PC-3 (cell line): ENCODE data around the gene ZNF277. TPM values are rescaled to one million over a fixed set of nuclear protein-coding genes. Genes with fewer than 3 reads are reported as not detected.

Source experiments
- ATAC-seq: fragments of 200-7000 bp; cut with Tn5 transposase; 2 replicates; pipeline ENCODE4 v1.9.1; 2020; ENCODE audit warnings: mild to moderate bottlenecking, moderate library complexity
- BruUV-seq: library from RNA; stranded (reverse); fragments of 400-500 nt; replicated peaks from 2 replicates; lab custom pipeline; 2021; lab: Mats Ljungman, UMichigan
- CTCF ChIA-PET: fragments of 300-600 bp; sonication (Branson Sonifier 250); formaldehyde crosslinking; loops from one replicate; lab custom pipeline; 2022; ENCODE audit warnings: antibody characterized with exemption; lab: Charles Lee
- POLR2A ChIA-PET: fragments of 300-600 bp; sonication (Branson Sonifier 250); formaldehyde crosslinking; loops from one replicate; lab custom pipeline; 2022; ENCODE audit warnings: antibody characterized with exemption; ENCODE audit not compliant: unreplicated experiment; lab: Charles Lee
- DNase-seq: peaks from one replicate; pipeline ENCODE4 v3.0.0-alpha.2; 2015
- H2AFZ ChIP-seq: fragments of 300-600 bp; sonication (generic); 2 replicates; pipeline ENCODE4 v1.6.0; 2016; ENCODE audit warnings: antibody characterized with exemption, low read length
- H3F3A ChIP-seq: fragments of 300-600 bp; sonication (generic); one replicate; pipeline ENCODE4 v1.6.0; 2017; ENCODE audit warnings: antibody characterized with exemption, low read length, control low read depth, mild to moderate bottlenecking; ENCODE audit not compliant: unreplicated experiment
- H3K27ac ChIP-seq: fragments of 300-600 bp; sonication (generic); 2 replicates; pipeline ENCODE4 v1.5.1; 2016; ENCODE audit warnings: mild to moderate bottlenecking, low read length
- H3K27me3 ChIP-seq: fragments of 300-600 bp; sonication (generic); 2 replicates; pipeline ENCODE4 v1.6.1; 2016; ENCODE audit warnings: low read length, mixed read lengths
- H3K36me3 ChIP-seq: fragments of 300-600 bp; sonication (generic); 2 replicates; pipeline ENCODE4 v1.6.1; 2016; ENCODE audit warnings: low read depth, mixed run types, low read length, mixed read lengths
- H3K4me1 ChIP-seq: fragments of 300-600 bp; sonication (generic); 2 replicates; pipeline ENCODE4 v1.5.1; 2016; ENCODE audit warnings: low read length; ENCODE audit not compliant: insufficient read depth
- H3K4me2 ChIP-seq: fragments of 300-600 bp; sonication (generic); 2 replicates; pipeline ENCODE4 v1.6.0; 2016; ENCODE audit warnings: low read length
- H3K4me3 ChIP-seq: fragments of 300-600 bp; sonication (generic); 2 replicates; pipeline ENCODE4 v1.5.1; 2016; ENCODE audit warnings: mild to moderate bottlenecking, low read length, mixed read lengths
- H3K79me2 ChIP-seq: fragments of 300-600 bp; sonication (generic); 2 replicates; pipeline ENCODE4 v1.6.1; 2017; ENCODE audit warnings: low read length, mixed read lengths
- H3K9ac ChIP-seq: fragments of 300-600 bp; sonication (generic); 2 replicates; pipeline ENCODE4 v1.6.0; 2016; ENCODE audit warnings: mild to moderate bottlenecking, low read length
- H3K9me2 ChIP-seq: fragments of 300-600 bp; sonication (generic); replicated peaks from 2 replicates; pipeline ENCODE4 v1.6.1; 2016; ENCODE audit warnings: mixed run types, low read length, mixed read lengths
- H3K9me3 ChIP-seq: fragments of 300-600 bp; sonication (generic); 2 replicates; pipeline ENCODE4 v1.6.1; 2016; ENCODE audit warnings: low read length, mixed read lengths
- H4K20me1 ChIP-seq: fragments of 300-600 bp; sonication (generic); 2 replicates; pipeline ENCODE4 v1.6.1; 2016; ENCODE audit warnings: low read length, mixed read lengths
- CTCF ChIP-seq: fragments of 300-600 bp; sonication (generic); conservative IDR thresholded peaks from 2 replicates; pipeline ENCODE4 v1.5.1; 2017; ENCODE audit warnings: antibody characterized with exemption, low read depth, mild to moderate bottlenecking, low read length
- EZH2 ChIP-seq: fragments of 300-600 bp; sonication (generic); IDR thresholded peaks from one replicate; pipeline ENCODE4 v1.6.1; 2017; ENCODE audit warnings: antibody characterized with exemption, mild to moderate bottlenecking, low read length; ENCODE audit not compliant: unreplicated experiment
- EZH2phosphoT487 ChIP-seq: fragments of 300-600 bp; sonication (generic); IDR thresholded peaks from 2 replicates; pipeline ENCODE4 v1.6.1; 2018; ENCODE audit warnings: mild to moderate bottlenecking, antibody characterized with exemption, low read length, borderline replicate concordance
- intact Hi-C: fragments of 100-400 bp; cut with micrococcal nuclease; formaldehyde crosslinking; loops from 2 replicates; pipeline ENCODE4 v1.9.0; 2023
- total RNA-seq: library from RNA; depleted of rRNA; stranded (reverse); fragments of >200 nt; gene quantifications from 2 replicates; pipeline ENCODE4 v1.2.3, GENCODE V29; 2014

The ZNF277 gene
- total RNA-seq, 1 experiment from 2014 or later = 14.0 TPM

- no peaks in the 10 kb centered on the region for H3K36me3 ChIP-seq
- no peak overlapping the region for H3K4me3 ChIP-seq
- CTCF ChIA-PET = no interaction called here
- no peak overlapping the region for H3K9ac ChIP-seq
- no peaks in the 10 kb centered on the region for H3K9me2 ChIP-seq
- TF ChIP-seq EZH2 (no peak), CTCF (no peak), EZH2phosphoT487 (no peak)
- no peaks in the 10 kb centered on the region for H3K9me3 ChIP-seq
- H4K20me1 ChIP-seq = no peaks in the 10 kb centered on the region
- POLR2A ChIA-PET = no interaction called here
- H3K4me1 ChIP-seq = peaks cover 29% of the 10 kb centered on the region
- ATAC-seq (no peak), DNase-seq (peak; percentile 15)
- H2AFZ ChIP-seq = no peak overlapping the region
- H3K79me2 ChIP-seq = peaks cover 33% of the 10 kb centered on the region
- H3F3A ChIP-seq = no peaks in the 10 kb centered on the region
- no peak overlapping the region for H3K4me2 ChIP-seq
- no peaks in the 10 kb centered on the region for H3K27me3 ChIP-seq
- BruUV-seq = no TSS peak
- intact Hi-C loops = no loop called here
- H3K27ac ChIP-seq = no peak overlapping the region
These were observed 26.7 kb downstream of the ZNF277 start for GRCh38 chr7:112233048-112233697.

- CTCF ChIA-PET = no interaction called here
- no peak for ATAC-seq
These were observed 27.7 kb downstream of the ZNF277 start for GRCh38 chr7:112234147-112234546.

More at GRCh38 chr7:112234147-112234546, 27.7 kb downstream of the ZNF277 start:
- Histone ChIP-seq H3K4me2 (no peak overlapping the region), H4K20me1 (no peaks in the 10 kb centered on the region), H3K27me3 (no peaks in the 10 kb centered on the region), H3K9me3 (no peaks in the 10 kb centered on the region), H3K9ac (no peak overlapping the region), H3K79me2 (peaks cover 33% of the 10 kb centered on the region), H3K4me1 (peaks cover 39% of the 10 kb centered on the region), H3K27ac (no peak overlapping the region), H3F3A (no peaks in the 10 kb centered on the region), H2AFZ (no peak overlapping the region), H3K4me3 (no peak overlapping the region), H3K9me2 (no peaks in the 10 kb centered on the region), H3K36me3 (no peaks in the 10 kb centered on the region)
- POLR2A ChIA-PET = no interaction called here
- no peak for DNase-seq
- intact Hi-C loops = no loop called here
- BruUV-seq = no TSS peak
- TF ChIP-seq CTCF (no peak), EZH2phosphoT487 (no peak), EZH2 (no peak)
